K562 (cell line): ENCODE data around the gene TANC1. TPM values are rescaled to one million over a fixed set of nuclear protein-coding genes. Genes with fewer than 3 reads are reported as not detected.

ENCODE experiments used
- ATF4 ChIP-seq: fragments of 450-650 bp; formaldehyde crosslinking; IDR thresholded peaks from 2 replicates; pipeline ENCODE4 v1.4.0; 2022; ENCODE audit warnings: mild to moderate bottlenecking, moderate library complexity
- CEBPG ChIP-seq, 3 experiments: fragments of 200-800 bp in 1 of 3; sonication (Bioruptor generic) in 1 of 3; sonication (generic) in 1 of 3; formaldehyde crosslinking in 1 of 3; IDR thresholded peaks in 2 of 3; conservative IDR thresholded peaks in 1 of 3; 2 replicates each; pipeline versions ENCODE4 v1.6.1 to v1.8.0; 2016 to 2022; ENCODE audit warnings: missing compliant biosample characterization in 2 of 3, missing genetic modification characterization in 2 of 3, mild to moderate bottlenecking in 1 of 3, missing genetic modification reagents in 1 of 3
- DEAF1 ChIP-seq: fragments of 450-650 bp; formaldehyde crosslinking; IDR thresholded peaks from 2 replicates; pipeline ENCODE4 v1.4.0; 2020; ENCODE audit warnings: mild to moderate bottlenecking, moderate library complexity
- EP400 ChIP-seq: fragments of 450-650 bp; IDR thresholded peaks from 2 replicates; pipeline ENCODE4 v1.6.1; 2017; ENCODE audit warnings: antibody characterized with exemption, mild to moderate bottlenecking, moderate library complexity
- FOSL1 ChIP-seq: fragments of 200-800 bp; sonication (Bioruptor generic); conservative IDR thresholded peaks from 2 replicates; pipeline ENCODE4 v1.6.1; 2016; ENCODE audit warnings: missing genetic modification characterization, missing compliant biosample characterization
- ID3 ChIP-seq, 2 experiments: fragments of 250-450 bp in 1 of 2; fragments of 450-650 bp in 1 of 2; sonication (Bioruptor Pico) in 1 of 2; IDR thresholded peaks; 2 replicates each; pipeline versions ENCODE4 v1.6.1 to v1.8.0; 2016 to 2021; ENCODE audit warnings: mild to moderate bottlenecking in 2 of 2, moderate library complexity in 2 of 2, missing compliant biosample characterization in 1 of 2, missing genetic modification characterization in 1 of 2
- JUN ChIP-seq, 2 experiments: sonication (generic) in 1 of 2; formaldehyde crosslinking in 1 of 2; IDR thresholded peaks; 2 replicates each; pipeline versions ENCODE4 v1.6.1 to v1.8.0; 2012 to 2022; ENCODE audit warnings: borderline replicate concordance in 2 of 2, mild to moderate bottlenecking in 2 of 2, improper control_type of control experiment in 1 of 2, low read depth in 1 of 2, low read length in 1 of 2, missing genetic modification reagents in 1 of 2
- JUNB ChIP-seq: fragments of 450-650 bp; formaldehyde crosslinking; conservative IDR thresholded peaks from 2 replicates; pipeline ENCODE4 v1.4.0; 2020; ENCODE audit warnings: mild to moderate bottlenecking
- KLF16 ChIP-seq: IDR thresholded peaks from 2 replicates; pipeline ENCODE4 v1.6.1; 2016; ENCODE audit warnings: antibody characterized with exemption
- MCM7 ChIP-seq, 2 experiments: fragments of 450-650 bp; IDR thresholded peaks; 2 replicates each; pipeline ENCODE4 v1.6.1; 2016 to 2018
- MTF1 ChIP-seq: fragments of 250-450 bp; sonication (Bioruptor Pico); IDR thresholded peaks from 2 replicates; pipeline ENCODE4 v1.9.0; 2021; ENCODE audit warnings: moderate library complexity, mild to moderate bottlenecking, inconsistent platforms, borderline replicate concordance
- NFXL1 ChIP-seq: fragments of 450-650 bp; formaldehyde crosslinking; IDR thresholded peaks from 2 replicates; pipeline ENCODE4 v1.4.0; 2021; ENCODE audit warnings: mild to moderate bottlenecking
- PTRF ChIP-seq: fragments of 450-650 bp; IDR thresholded peaks from 2 replicates; pipeline ENCODE4 v1.6.1; 2016; ENCODE audit warnings: mild to moderate bottlenecking, missing genetic modification characterization, missing compliant biosample characterization
- SMARCA5 ChIP-seq: fragments of 450-650 bp; IDR thresholded peaks from 2 replicates; pipeline ENCODE4 v1.6.1; 2016
- SRSF7 ChIP-seq: fragments of 200-400 bp; formaldehyde crosslinking; optimal IDR thresholded peaks from 2 replicates; pipeline ENCODE3; 2017; ENCODE audit warnings: mild to moderate bottlenecking, low read depth, low read length
- TAF7 ChIP-seq: fragments of 450-650 bp; IDR thresholded peaks from 2 replicates; pipeline ENCODE4 v1.6.1; 2016; ENCODE audit warnings: missing genetic modification characterization, missing compliant biosample characterization
- TCF7L2 ChIP-seq: fragments of 150-350 bp; IDR thresholded peaks from 2 replicates; pipeline ENCODE4 v1.6.1; 2016; ENCODE audit warnings: low read depth, mild to moderate bottlenecking, low read length, moderate library complexity
- TFAM ChIP-seq: fragments of 250-450 bp; sonication (Bioruptor Pico); conservative IDR thresholded peaks from 2 replicates; pipeline ENCODE4 v1.5.0; 2021; ENCODE audit warnings: mild to moderate bottlenecking, moderate library complexity
- ZBTB26 ChIP-seq: fragments of 450-650 bp; formaldehyde crosslinking; IDR thresholded peaks from 2 replicates; pipeline ENCODE4 v1.4.0; 2022; ENCODE audit warnings: missing genetic modification characterization
- ZNF280B ChIP-seq: fragments of 250-450 bp; sonication (Bioruptor Pico); IDR thresholded peaks from 2 replicates; pipeline ENCODE4 v1.5.1; 2021; ENCODE audit warnings: mild to moderate bottlenecking
- ZNF77 ChIP-seq: fragments of 250-450 bp; sonication (Bioruptor Pico); IDR thresholded peaks from 2 replicates; pipeline ENCODE4 v1.5.0; 2020
- ZSCAN29 ChIP-seq: fragments of 450-650 bp; IDR thresholded peaks from 2 replicates; pipeline ENCODE4 v1.6.1; 2017
- polyA plus RNA-seq, 8 experiments: library from polyadenylated mRNA; depleted of rRNA in 4 of 8; stranded (reverse) in 5 of 8; unstranded in 3 of 8; fragments of >200 nt; fragmentation: Nextera tagmentation in 2 of 8; fragmentation: Illumina TruSeq in 1 of 8; extraction: Ambion mirVana in 2 of 8; extraction: Trizol in 1 of 8; gene quantifications; 2 replicates each; pipeline versions ENCODE4 v1.2.1 to v1.2.3, GENCODE V29; 2011 to 2014; ENCODE audit warnings: inconsistent platforms in 1 of 8, missing spikeins in 1 of 8
- total RNA-seq, 7 experiments: library from RNA; depleted of rRNA in 6 of 7; stranded (reverse); fragments of >200 nt in 6 of 7; fragmentation: Illumina TruSeq in 2 of 7; extraction: Trizol in 2 of 7; gene quantifications; 2 replicates each; pipeline versions ENCODE4 v1.2.1 to v1.2.3, GENCODE V29; 2011 to 2021; ENCODE audit warnings: low replicate concordance in 1 of 7

The TANC1 gene
- total and polyA plus RNA-seq, 9 of the 15 experiments (the other 6 are each of a cell fraction or from before 2014, with no cell fraction given) = under 0.01 to 0.20 (median 0.07) TPM; not detected in 1

DNA sequence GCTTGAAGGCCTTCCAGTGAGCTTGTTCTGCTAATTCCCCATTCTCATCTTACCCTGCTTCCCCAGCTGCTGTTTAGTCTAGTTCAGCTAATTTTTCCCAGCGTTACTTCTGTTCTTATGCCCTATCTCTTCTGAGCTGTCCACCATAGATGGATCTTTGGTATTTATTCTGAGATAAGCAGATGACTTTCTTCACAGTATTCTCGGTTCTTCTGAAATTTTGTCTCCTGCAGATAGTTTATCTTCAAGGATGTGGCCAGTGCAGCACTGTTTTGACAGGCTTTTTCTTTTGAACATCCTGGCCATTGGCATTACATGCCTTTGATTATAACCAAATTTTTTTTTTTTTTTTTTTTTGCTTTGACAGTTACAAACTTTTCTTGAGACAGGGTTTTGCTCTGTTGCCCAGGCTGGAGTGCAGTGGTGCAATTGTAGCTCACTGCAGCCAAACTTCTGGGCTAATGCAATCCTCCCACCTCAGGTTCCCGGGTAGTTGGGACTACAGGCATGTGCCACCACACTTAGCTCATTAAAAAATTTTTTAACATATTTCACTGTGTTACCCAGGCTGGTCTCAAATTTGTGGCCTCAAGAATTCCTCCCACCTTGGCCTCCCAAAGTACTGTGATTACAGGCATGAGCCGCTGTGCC, 183.8 kb downstream of the TANC1 start (continued):
- no peak for TF ChIP-seq ZBTB26 (CRISPR knock-in tag)
- peak; percentile 65 for TF ChIP-seq FOSL1 (tag)
- no peak for TF ChIP-seq NFXL1 (CRISPR knock-in tag)
- no peak for TF ChIP-seq PTRF (tag)
- no peak for TF ChIP-seq ZNF77 (CRISPR knock-in tag)
- TF ChIP-seq TFAM (CRISPR knock-in tag) = no peak
- TF ChIP-seq ID3 (CRISPR knock-in tag; IDR thresholded peaks at IDR 0.05) = no peak
- no peak for TF ChIP-seq ID3 (tag; IDR thresholded peaks at IDR 0.05)
- no peak for TF ChIP-seq MTF1 (CRISPR knock-in tag)
- TF ChIP-seq SMARCA5 = no peak
- no peak for TF ChIP-seq TCF7L2
- TF ChIP-seq KLF16 = peak; percentile 85
- no peak for TF ChIP-seq JUN (IDR thresholded peaks at IDR 0.05; ENCODE audit: borderline replicate concordance, low read depth, low read length)
- TF ChIP-seq JUN (CRISPR knock-in tag; IDR thresholded peaks at IDR 0.05; ENCODE audit: borderline replicate concordance) = no peak
- no peak for TF ChIP-seq JUNB (CRISPR knock-in tag)
- TF ChIP-seq CEBPG (CRISPR knock-in tag; IDR thresholded peaks at IDR 0.05) = no peak
- TF ChIP-seq CEBPG (tag; conservative IDR thresholded peaks at IDR 0.05 in 1 of 2, IDR thresholded peaks at IDR 0.05 in 1 of 2) = peak in 1 of 2 experiments; percentile 12; a peak in 2 of 4 replicates
- TF ChIP-seq ZSCAN29 = no peak
- TF ChIP-seq TAF7 (tag) = no peak
- no peak for TF ChIP-seq DEAF1
- TF ChIP-seq EP400 = no peak
- TF ChIP-seq SRSF7 = no peak
- TF ChIP-seq ATF4 (CRISPR knock-in tag) = no peak; the same call in 1 of the 2 replicates
- TF ChIP-seq MCM7 (IDR thresholded peaks at IDR 0.05) = no peak
- TF ChIP-seq ZNF280B (CRISPR knock-in tag) = no peak
